ENCODE results near the gene TBC1D5. TPM values are rescaled to one million over a fixed set of nuclear protein-coding genes. Genes with fewer than 3 reads are reported as not detected.

TBC1D5 gene
- total RNA-seq, 4 donors from 2014 or later: 21.3 to 86.4 (median 48.1) TPM

DNA sequence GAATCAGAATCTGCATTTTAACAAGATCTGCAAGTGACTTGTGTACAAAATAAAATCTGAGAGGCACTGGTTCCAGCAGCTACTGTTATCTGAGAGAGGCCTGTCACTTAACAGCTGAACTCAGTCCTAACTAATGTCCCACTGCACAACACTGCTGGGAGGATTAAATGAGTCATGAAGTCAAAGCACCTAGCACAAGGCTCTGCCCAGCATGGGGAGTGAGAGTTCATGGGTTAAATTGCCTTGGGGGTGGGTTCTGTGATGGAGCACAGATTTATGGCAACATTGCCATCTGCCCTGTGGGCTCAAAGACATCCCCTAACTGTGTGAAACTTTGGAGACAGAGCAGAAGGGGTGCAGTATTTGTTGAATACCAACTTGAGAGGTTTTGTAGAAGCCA is 606.7 kb downstream of the TBC1D5 start:
- TF ChIP-seq POLR2AphosphoS5 (IDR thresholded peaks at IDR 0.05) (no peak), EP300 (IDR thresholded peaks at IDR 0.05; ENCODE audit: low read depth) (no peak), POLR2A (IDR thresholded peaks at IDR 0.05) (no peak), CTCF (IDR thresholded peaks at IDR 0.05) (no peak)
- intact Hi-C loops (cut with DNase I; ENCODE audit: low total_unique reads) (no loop called here), in situ Hi-C loops (cut with MboI; ENCODE audit: low pct_ligation_motif_present in 1 of 4, low pct_unique_long_range_greater_than_20kb in 1 of 4, low sequenced_read_pairs in 3 of 4) (no loop called here)
- Histone ChIP-seq H3K27ac (no peak overlapping the region), H3K9me3 (no peaks in the 10 kb centered on the region), H3K27me3 (no peaks in the 10 kb centered on the region), H3K4me3 (no peak overlapping the region), H3K36me3 (no peaks in the 10 kb centered on the region), H3K4me1 (no peaks in the 10 kb centered on the region)
- no peak for DNase-seq

- TF ChIP-seq CTCF (IDR thresholded peaks at IDR 0.05) (no peak), POLR2AphosphoS5 (IDR thresholded peaks at IDR 0.05) (no peak), EP300 (IDR thresholded peaks at IDR 0.05; ENCODE audit: low read depth) (no peak), POLR2A (IDR thresholded peaks at IDR 0.05) (no peak)
- in situ Hi-C loops (cut with MboI; ENCODE audit: low pct_ligation_motif_present in 1 of 4, low pct_unique_long_range_greater_than_20kb in 1 of 4, low sequenced_read_pairs in 3 of 4): no loop called here
- no peak overlapping the region for H3K27ac ChIP-seq
- no peaks in the 10 kb centered on the region for H3K4me1 ChIP-seq
- no peaks in the 10 kb centered on the region for H3K27me3 ChIP-seq
- no peak overlapping the region for H3K4me3 ChIP-seq
- intact Hi-C loops (cut with DNase I; ENCODE audit: low total_unique reads): no loop called here
- 78 to 91% methylated on average over 4 to 19 of the region's 19 CpGs for WGBS, 2 donors (ENCODE audit: low coverage in 1 of 2)
- no peak for DNase-seq
- no peaks in the 10 kb centered on the region for H3K36me3 ChIP-seq
- H3K9me3 ChIP-seq: no peaks in the 10 kb centered on the region
Measured at GRCh38 chr3:17133632-17134545, 608.5 kb downstream of the TBC1D5 start.

- in situ Hi-C loops (cut with MboI; ENCODE audit: low pct_ligation_motif_present in 1 of 4, low pct_unique_long_range_greater_than_20kb in 1 of 4, low sequenced_read_pairs in 3 of 4): no loop called here
- no peak for DNase-seq
Measured at GRCh38 chr3:17132286-17133115, 609.9 kb downstream of the TBC1D5 start.

More at GRCh38 chr3:17132286-17133115, 609.9 kb downstream of the TBC1D5 start:
- Histone ChIP-seq H3K27me3 (no peaks in the 10 kb centered on the region), H3K27ac (no peak overlapping the region), H3K4me1 (no peaks in the 10 kb centered on the region), H3K4me3 (no peak overlapping the region), H3K36me3 (no peaks in the 10 kb centered on the region), H3K9me3 (no peaks in the 10 kb centered on the region)
- WGBS, 2 donors (ENCODE audit: low coverage in 1 of 2): 20 to 88% methylated on average over 1 to 10 of the region's 10 CpGs
- intact Hi-C loops (cut with DNase I; ENCODE audit: low total_unique reads): no loop called here
- TF ChIP-seq POLR2AphosphoS5 (IDR thresholded peaks at IDR 0.05) (no peak), EP300 (IDR thresholded peaks at IDR 0.05; ENCODE audit: low read depth) (no peak), POLR2A (IDR thresholded peaks at IDR 0.05) (no peak), CTCF (IDR thresholded peaks at IDR 0.05) (no peak)
